ENCODE results near the gene RNU11.
"Not testable (repeated sequence)": the region's sequence is repeated elsewhere in the genome, so short reads cannot be mapped to it uniquely, and the experiment has no call there.

RNU11 gene

DNA sequence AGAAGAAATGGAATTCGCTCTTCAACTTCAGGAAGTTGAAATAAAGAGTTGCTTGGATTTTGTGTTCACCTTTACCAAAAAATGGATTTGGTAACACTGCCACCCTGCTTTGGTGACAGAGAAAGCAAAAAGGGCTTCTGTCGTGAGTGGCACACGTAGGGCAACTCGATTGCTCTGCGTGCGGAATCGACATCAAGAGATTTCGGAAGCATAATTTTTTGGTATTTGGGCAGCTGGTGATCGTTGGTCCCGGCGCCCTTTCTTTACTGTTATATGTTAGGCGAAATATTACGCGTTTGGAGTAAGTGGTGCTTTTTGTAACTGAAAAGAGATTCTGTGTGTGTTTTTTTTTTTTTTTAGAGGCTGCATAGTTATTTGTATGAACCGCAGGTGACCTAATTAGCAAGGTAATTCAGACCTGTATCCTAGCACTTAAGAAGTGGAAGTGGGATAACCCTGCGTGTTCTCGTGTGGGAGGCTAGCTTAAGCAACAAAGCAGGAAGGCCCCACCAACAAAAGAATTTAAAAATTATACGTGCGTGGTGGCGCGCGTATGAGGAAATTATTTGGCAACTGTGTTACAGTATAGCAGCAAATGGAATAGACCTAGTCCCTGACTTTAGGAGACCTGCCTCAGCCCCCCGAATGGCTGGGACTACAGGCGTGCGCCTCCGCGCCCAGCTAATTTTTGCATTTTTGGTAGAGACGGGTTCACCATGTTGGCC lies at the start of gene RNU11:
Gene RNU11, plus strand, starts transcription at position 127 of the 725 bp plus-strand sequence.
- peak; percentile 79 for DNase-seq (ENCODE audit: low read depth)

DNA sequence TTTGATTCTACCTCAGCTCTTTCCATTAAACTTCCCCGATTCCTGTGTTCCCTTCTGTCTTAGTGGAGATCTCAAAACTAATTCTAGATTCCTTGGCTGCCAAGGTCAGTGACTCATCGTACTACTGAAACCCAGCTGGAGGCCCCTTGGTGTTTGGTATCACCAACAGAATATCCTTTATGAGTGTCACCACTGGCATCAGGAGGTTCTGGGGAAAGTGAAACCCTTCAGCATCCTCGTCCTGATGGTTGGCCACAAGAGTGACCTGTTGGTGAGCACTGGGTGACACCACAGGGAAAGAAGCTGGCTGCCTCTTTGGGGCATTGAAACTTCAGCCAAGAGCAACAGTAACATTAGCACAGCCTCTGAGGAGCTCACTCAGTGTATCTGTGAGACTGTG lies 46.7 kb upstream of the RNU11 start:
- DNase-seq (ENCODE audit: low read depth): no peak

DNA sequence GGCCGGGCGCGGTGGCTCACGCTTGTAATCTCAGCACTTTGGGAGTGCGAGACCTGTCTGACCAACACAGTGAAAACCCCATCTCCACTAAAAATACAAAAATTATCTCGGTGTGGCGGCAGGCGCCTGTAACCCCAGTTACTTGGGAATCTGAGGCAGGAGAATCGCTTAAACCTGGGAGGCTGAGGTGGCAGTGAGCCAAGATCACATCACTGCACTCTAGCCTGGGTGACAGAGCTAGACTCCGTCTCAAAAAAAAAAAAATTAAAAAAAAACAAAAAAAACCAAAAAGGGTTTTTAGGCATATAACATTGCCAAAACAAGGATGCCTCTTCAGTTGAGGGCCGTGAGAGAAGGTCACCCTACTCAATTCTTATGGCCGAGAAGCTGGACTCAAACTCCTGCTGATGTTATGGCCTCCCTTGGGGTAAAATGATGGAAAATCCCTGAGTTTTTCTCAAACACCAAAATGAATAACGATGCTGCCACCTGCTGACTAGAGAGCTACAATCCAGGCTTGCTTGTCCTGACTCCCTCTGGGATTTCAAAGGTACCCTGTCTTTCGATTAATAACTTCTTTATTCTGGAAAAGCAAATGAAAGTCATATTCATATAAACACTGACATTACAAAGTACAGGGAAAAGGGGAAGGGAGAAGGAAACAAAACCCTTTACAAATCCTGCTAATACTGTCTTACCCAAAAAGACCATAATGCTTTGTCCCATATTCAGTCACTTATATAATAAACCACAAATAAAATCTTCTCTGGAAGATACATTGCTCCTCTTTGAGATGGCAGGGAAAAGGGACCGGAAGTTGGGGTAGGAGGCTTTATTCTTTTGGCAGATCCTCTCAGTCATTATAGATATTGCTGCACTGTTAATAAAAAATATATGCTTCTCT lies 45.6 kb upstream of the RNU11 start:
- DNase-seq (ENCODE audit: low read depth): no peak

DNA sequence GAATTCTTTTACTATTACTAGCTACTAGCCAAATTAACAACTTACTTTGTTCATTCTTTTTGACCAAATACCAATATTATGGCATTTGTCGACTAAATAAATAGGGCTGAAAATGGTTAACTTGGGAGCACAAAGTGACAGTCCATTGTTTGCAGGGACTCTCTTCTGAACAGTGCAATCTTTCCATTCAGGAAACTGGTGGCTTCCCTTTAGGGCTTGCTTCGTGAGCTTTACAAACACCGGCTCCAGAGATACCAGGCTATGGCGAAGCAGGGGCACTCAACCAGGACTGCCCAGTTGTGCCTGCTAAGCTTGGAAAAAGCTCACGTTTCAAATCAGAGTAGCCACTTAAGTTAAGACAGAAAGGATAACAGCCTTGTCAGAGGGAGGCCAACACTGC lies 44.0 kb upstream of the RNU11 start:
- no peak for DNase-seq (ENCODE audit: low read depth)

DNA sequence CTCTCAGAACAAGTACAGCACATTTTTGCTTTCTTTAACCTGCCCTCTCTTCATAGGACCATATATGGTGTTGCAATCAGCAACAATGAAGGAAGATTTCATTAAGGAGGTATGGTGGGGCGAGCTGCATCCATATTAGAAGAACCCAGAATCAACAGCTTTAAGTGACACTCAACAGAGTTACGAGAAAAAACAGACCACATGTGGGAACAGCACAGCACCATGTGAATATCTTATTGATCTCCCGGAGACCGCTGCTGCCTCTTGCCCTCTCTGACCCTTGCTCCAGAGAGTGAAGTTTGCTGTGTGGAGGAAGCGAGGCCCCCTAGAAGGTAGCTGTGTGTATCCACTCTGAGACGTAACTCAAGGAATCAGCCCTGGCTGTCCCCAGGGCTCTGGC lies 43.4 kb upstream of the RNU11 start:
- no peak for DNase-seq (ENCODE audit: low read depth)

DNA sequence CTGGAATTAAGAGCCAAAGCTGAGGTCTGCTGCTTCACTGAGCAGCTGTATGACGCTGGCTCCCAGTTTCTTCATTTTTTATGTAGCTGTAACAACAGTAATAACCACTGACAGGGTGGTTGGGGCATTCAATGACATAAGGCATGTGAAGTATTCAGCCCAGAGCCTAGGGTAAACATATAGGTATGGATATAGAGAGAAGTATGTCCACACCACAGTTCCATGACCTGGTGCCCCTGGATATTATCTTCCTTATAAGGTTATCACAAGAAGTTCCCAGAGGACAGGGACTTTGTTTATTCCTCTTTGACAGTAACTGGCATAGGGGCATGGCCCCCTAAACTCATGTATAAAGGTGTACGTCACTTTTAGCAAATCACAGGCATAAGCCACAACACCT lies 41.6 kb upstream of the RNU11 start:
- DNase-seq (ENCODE audit: low read depth): no peak

DNA sequence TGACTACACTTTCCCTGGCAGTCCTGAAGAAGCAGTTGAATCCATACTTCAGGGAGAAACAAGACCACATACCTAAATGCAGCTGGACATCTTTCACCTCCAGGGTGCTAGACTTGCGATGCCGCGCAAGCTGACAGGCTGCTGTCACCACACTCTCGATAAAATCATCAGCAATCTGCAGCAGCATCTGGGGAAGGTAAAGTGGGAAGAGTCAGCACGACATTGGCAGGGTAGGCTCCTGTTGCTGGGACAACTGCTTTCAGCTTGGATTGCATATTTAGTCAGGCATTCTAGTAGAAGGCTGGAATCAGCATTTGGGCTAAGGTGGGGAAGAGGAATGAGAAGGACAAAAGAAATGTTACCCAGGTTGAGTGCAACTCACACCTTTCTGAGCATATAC lies 35.2 kb upstream of the RNU11 start:
- no peak for DNase-seq (ENCODE audit: low read depth)

DNA sequence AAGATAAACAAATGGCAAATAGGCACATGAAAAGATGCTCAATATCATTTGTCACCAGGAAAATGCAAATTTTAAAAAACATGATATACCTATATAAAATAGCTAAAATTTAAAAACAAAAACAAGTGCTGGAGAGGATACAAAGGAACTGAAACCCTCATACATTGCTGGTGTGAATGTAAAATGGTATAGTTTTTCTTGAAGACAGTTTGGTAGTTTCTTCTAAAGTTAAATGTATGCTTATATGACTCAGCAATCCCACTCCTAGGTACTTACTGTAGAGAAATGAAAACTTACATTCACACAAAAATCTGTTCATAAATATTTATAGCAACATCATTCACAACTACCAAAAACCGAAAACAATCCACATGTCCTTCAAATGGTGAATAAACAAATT lies 16.7 kb upstream of the RNU11 start:
- DNase-seq (ENCODE audit: low read depth): no peak

DNA sequence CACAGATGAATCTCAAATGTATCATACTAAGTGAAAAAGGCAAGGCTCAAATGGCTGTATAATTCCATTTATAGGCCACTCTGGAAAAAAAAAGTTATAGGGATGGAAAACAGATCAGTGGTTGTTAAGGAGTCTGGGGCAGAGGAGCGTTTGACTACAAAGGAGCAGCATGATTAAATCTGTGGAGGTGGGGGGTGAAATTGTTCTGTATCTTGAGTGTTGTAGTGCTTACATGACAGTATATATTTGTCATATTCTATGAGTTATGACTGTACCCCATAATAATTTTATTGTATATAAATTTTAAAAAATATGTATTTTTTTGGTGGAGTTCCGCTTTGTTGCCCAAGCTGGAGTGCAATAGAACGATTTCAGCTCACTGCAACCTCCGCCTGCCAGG lies 15.8 kb upstream of the RNU11 start:
- no peak for DNase-seq (ENCODE audit: low read depth)

DNA sequence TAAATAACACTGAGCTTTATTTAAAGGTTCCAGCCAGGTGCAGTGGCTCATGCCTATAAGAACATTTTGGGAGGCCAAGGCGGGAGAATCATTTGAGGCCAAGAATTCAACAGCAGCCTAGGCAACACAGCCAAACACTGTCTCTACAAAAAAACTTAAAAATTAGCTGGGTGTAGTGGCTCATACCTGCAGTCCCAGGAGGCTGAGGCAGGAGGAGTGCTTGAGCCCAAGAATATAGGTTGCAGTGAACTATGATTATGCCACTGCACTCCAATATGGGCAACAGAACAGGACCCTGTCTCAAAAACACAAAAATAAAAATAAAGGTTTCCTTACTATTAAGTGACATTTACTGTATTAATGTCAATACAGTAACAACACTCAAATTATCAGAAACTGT lies 7.6 kb upstream of the RNU11 start:
- DNase-seq (ENCODE audit: low read depth): no peak

DNA sequence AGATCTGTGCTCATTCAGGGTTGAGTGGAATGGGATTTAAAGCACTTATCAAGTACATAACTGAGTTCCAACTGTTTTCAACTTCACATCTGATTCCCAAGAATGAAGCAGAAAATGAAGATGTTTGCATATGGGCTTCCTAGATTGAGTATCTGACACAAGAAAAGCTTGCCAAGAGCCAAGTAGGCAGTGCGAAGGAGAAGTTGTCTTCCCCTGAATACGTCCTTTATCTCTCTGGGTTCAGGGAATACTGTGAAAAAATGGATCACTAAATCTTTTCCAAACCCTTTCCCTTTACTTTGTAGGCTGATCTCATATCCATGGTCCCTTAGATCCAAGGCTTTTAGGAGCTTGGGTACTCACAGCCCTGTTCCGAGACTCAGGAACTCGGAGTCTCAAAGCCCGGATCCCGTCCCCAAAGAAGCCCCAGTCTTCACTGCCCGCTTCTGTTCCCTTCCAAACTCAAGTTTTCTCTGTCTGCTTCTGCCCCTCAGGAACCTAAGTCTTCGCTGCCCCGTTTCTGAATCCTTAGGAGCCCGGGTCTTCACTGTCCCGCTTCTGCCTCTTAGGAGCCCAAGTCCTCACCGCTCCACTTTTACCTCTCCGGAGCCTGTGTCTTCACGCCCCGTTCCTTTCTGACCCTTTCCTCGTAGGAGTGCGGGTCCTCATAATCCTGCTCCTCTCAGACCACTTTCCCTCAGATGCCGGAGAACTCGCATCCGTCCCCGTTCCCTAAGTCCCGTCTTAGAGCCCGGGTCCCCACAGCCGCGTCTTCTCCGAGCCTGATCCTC lies 6.1 kb upstream of the RNU11 start:
- peak; percentile 3 for DNase-seq (ENCODE audit: low read depth)

DNA sequence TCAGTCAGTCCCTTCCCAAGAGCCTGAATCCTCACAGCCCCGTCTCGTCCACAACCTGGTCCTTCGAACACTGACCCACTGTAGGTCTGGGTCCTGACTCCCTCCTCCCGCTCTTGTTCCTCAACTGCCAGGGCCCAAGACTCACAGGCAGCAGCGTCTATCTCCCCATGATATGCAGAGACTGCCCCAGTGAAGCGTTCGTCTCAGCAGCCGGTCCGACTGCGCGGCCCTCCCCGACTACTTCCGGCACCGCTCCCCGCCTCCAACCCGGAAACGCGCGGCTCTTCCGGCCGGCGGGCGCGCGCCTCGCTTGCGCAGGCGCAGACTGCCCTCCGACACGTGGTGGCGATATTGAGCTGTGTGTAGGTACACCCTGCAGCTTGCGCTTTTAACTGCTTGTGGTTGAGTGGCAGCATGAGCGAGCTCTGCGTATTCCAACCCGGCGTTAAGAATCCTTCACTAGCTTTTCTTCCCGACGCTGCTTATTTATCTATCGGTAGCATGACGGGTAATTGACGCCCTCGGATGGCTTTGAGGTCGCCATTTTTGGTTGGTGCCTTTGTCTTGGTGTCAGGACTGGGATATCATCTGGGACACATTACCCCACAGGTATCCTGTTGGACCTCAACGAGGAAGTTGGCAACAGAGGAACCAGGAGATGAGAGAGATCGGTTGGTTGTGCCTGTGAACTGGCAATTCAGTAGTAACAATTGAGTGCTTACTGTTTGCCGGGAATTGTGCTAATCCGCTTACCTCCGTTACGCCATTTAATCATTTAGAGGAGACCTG lies 5.4 kb upstream of the RNU11 start, which contains the start of gene TAF12:
Gene TAF12, minus strand, starts transcription at position 221 of the 789 bp plus-strand sequence. CDS start 20,986 bp downstream, outside the sequence.
- DNase-seq (ENCODE audit: low read depth): peak; percentile 88

DNA sequence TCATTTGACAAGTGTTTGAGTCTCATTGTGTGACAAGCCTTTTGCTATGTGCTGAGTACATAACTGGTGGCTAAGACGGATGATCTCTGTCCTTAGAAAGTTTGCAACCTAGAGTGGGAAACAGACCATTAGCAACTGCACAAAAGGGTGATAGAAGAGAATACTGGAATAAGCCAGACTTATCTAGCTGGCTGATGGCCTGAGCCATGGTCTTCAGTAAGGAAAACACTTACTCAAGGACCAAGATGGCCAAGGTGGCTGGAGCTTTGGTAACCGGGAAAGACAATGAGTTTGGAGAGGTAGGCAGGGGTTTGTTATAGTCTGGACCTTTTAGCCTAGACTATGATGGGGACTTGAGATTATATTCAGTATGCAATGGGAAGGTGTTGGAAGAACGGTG lies 3.9 kb upstream of the RNU11 start:
- DNase-seq (ENCODE audit: low read depth): no peak

DNA sequence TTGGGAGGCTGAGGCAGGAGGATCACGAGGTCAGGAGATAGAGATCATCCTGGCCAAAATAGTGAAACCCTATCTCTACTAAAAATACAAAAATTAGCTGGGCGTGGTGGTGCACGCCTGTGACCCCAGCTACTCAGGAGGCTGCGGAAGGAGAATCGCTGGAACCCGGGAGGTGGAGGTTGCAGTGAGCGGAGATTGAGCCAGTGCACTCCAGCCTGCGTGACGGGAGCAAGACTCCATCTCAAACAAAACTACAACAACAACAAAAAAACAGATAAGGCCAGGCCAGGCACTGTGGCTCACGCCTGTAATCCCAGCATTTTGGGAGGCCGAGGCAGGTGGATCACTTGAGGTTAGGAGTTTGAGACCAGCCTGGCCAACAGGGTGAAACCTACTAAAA lies 3.0 kb upstream of the RNU11 start:
- not testable (repeated sequence) for DNase-seq (ENCODE audit: low read depth)

DNA sequence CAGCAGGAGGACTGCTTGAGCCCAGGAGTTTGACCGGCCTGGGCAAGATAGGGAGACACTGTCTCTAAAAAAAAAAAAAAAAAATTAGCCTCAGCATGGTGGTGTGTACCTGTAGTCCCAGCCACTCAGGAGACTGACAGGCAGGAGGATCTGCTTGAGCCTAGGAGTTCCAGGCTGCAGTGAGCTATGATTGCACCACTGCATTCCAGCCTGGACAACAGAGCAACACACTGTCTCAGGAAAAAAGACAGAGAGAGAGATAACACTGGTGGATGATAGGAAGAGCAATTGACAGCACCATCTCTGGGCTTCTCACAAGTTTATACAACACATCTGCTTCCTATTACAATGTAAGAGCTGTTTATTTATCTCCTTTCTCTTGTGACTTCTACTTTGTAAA lies 2.4 kb upstream of the RNU11 start:
- DNase-seq (ENCODE audit: low read depth): no peak

DNA sequence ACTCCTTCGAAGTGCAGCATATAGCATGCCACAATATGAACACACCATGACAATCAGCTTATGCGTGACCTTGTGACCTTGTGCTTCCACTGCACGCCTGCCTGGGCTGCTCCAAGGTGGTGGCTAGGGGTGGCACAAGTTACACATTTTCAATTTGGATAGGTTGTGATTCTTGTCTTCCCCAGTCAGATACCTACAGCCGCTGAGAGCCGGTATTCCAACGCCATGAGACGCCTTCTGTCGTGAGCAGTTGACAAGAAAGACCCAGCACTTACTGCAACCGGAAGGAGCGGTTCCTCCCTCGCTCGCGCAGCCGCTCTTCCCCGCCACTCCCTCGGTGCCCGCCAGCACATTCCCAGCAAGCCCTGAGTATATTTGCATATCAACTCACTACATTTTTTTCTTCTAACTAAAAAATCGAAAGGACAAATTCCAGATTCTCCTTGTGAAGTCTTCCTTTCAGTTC lies 359 bp upstream of the RNU11 start:
- DNase-seq (ENCODE audit: low read depth): peak; percentile 83

DNA sequence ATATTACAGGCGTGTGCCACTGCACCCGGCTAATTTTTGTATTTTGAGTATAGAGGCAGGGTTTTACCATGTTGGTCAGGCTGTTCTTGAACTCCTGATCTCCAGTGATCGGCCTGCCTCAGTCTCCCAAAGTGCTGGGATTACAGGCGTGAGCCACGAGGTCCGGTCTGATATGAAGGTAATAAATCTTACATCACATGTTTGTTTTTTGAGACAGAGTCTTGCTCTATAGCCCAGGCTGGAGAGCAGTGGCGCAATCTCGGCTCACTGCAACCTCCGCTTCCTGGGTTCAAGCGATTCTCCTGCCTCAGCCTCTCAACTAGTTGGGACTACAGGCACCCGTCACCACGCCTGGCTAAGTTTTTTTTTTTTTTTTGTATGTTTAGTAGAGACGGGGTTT lies 4.7 kb downstream of the RNU11 start:
- not testable (repeated sequence) for DNase-seq (ENCODE audit: low read depth)

DNA sequence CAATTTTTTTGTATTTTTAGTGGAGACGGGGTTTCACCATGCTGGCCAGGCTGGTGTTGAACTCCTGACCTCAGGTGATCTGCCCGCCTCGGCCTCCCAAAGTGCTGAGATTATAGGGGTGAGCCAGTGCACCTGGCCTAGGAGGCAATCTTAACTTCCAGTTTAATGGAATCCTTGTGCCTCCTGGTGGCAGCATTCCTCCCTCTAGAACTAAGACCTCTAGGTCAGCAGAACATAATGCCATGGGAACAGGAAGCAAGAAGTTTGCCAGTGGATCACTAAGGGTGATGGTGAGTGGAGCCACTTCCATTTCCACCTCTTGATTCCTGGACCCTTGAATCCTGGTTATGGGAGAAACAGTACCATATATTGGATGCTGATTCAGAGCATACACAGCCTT lies 5.5 kb downstream of the RNU11 start:
- not testable (repeated sequence) for DNase-seq (ENCODE audit: low read depth)

DNA sequence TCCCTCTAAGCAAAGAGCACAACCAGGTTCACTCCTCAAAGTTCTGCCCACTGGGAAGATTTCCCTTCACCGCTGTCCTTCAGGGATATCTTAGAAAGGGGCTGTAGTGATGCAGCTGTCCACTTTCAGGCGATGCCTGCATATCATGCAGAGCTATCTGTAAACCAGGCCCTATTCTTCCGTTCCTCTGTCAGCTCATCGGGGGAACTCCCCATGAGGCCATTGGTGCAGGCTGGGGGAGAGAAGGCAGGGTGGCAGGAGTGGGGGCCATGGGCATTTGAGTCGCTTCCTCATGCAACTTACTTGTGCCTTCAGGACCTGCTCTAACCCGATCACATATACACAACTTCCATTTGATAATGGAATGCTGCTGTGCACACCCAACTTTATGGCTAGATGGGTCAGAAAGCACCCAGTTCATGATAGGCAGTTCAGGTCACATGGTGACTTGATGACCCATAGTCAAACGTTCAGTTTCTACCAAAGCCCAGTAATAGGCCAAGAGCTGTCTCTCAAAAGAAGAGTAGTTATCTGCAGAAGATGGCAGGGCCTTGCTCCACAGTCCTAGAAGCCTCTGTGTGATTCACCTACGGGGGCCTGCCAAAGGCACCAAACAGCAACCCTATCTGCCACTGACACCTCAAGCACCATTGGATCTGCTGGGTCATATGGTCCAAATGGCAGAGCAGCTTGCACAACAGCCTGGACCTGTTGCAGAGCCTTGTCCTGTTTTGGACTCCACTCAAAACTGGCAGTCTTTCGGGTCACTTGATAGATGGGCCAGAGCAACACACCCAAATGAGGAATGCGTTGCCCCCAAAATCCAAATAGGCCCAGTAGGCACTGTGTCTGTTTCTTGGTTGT lies 7.3 kb downstream of the RNU11 start:
- DNase-seq (ENCODE audit: low read depth): not testable (repeated sequence)

DNA sequence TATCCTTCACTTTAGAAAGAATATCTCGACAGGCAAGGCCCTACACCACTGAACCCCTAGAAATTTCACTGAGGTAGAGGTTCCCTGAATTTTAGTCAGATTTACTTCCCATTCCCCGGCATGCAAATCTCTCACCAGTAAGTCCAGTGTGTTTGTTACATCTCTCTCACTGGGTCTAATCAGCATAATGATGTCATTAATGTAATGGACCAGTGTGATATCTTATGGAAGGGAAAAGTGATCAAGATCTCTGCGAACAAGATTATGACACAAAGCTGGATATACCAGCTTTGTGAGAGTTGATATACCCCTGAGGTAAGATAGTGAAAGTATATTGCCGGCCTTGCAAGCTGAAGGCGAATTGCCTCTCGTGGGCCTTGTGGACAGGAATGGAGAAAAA lies 7.9 kb downstream of the RNU11 start:
- DNase-seq (ENCODE audit: low read depth): no peak

Data from activated T-helper 9 cell treated with anti-CD3 and anti-CD28 coated beads, Interleukin-2, amount 50 U/mL, for 16 hours (primary cell).